Breast epithelium (tissue), 4 donors: ENCODE results near the gene TSG101. TPM values are rescaled to one million over a fixed set of nuclear protein-coding genes. Genes with fewer than 3 reads are reported as not detected.
A peak's percentile ranks its signal among the peaks of the same experiment; 100 is the strongest.

ENCODE experiments used
- DNase-seq, 2 donors: peaks; one replicate each; pipeline ENCODE4 v3.0.0-alpha.2; 2019; ENCODE audit warnings: low spot score in 2 of 2
- H3K27ac ChIP-seq, 2 donors: fragments of 200-600 bp; sonication (generic) in 1 of 2; one replicate each; pipeline ENCODE4 v1.5.1; 2016 to 2019; ENCODE audit warnings: mild to moderate bottlenecking in 1 of 2
- H3K27me3 ChIP-seq, 2 donors: fragments of 200-600 bp; sonication (generic) in 1 of 2; one replicate each; pipeline versions ENCODE4 v1.5.1 to v1.6.0; 2017 to 2019; ENCODE audit warnings: control low read depth in 1 of 2, mild to moderate bottlenecking in 1 of 2
- H3K36me3 ChIP-seq: fragments of 200-600 bp; one replicate; pipeline ENCODE4 v1.5.1; 2019
- H3K4me1 ChIP-seq, 2 donors: fragments of 200-600 bp; sonication (generic); one replicate each; pipeline ENCODE4 v1.5.1; 2016 to 2019; ENCODE audit warnings: control low read depth in 1 of 2
- H3K4me3 ChIP-seq, 3 donors: fragments of 200-600 bp; sonication (generic); 1 replicate in 2 of 3; 2 replicates in 1 of 3; pipeline ENCODE4 v1.5.1; 2016 to 2019; ENCODE audit warnings: mild to moderate bottlenecking in 3 of 3, moderate library complexity in 2 of 3
- H3K9me3 ChIP-seq, 2 donors: fragments of 200-600 bp; sonication (generic) in 1 of 2; one replicate each; pipeline ENCODE4 v1.5.1; 2016 to 2019; ENCODE audit warnings: control low read depth in 1 of 2
- CTCF ChIP-seq, 3 donors: fragments of 450-650 bp; IDR thresholded peaks; one replicate each; pipeline ENCODE4 v1.5.1; 2016 to 2017; ENCODE audit warnings: antibody characterized with exemption in 3 of 3, mild to moderate bottlenecking in 3 of 3, moderate library complexity in 3 of 3
- POLR2A ChIP-seq: fragments of 450-650 bp; IDR thresholded peaks from one replicate; pipeline ENCODE4 v1.6.1; 2016; ENCODE audit warnings: antibody characterized with exemption, mild to moderate bottlenecking, moderate library complexity
- POLR2AphosphoS5 ChIP-seq, 3 donors: sonication (generic); formaldehyde crosslinking; IDR thresholded peaks; one replicate each; pipeline ENCODE4 v1.6.1; 2017; ENCODE audit warnings: antibody characterized with exemption in 3 of 3
- intact Hi-C: fragments of 100-400 bp; cut with DNase I; formaldehyde crosslinking; loops from one replicate; pipeline ENCODE4 v1.15.1; 2023; ENCODE audit warnings: low total_unique reads
- total RNA-seq, 3 donors: library from RNA; depleted of rRNA; stranded (reverse); fragments of >200 nt; gene quantifications; one replicate each; pipeline ENCODE4 v1.1.0, GENCODE V29; 2016

TSG101 gene
- total RNA-seq, 3 donors from 2014 or later, result 66.5 to 114 (median 72.8) TPM

- H3K36me3 ChIP-seq, result no peaks in the 10 kb centered on the region
- H3K4me3 ChIP-seq, result no peak overlapping the region
- no peaks in the 10 kb centered on the region for H3K27me3 ChIP-seq
- H3K9me3 ChIP-seq, result no peaks in the 10 kb centered on the region
- no peaks in the 10 kb centered on the region for H3K4me1 ChIP-seq
- no peak overlapping the region for H3K27ac ChIP-seq
- intact Hi-C loops, result no loop called here
- DNase-seq, result no peak
- TF ChIP-seq POLR2AphosphoS5 (IDR thresholded peaks at IDR 0.05) (no peak), CTCF (IDR thresholded peaks at IDR 0.05) (no peak), POLR2A (no peak)
Observed at GRCh38 chr11:18533365-18533764, 6.6 kb upstream of the TSG101 start.

- Histone ChIP-seq H3K27me3 (no peaks in the 10 kb centered on the region), H3K4me1 (no peaks in the 10 kb centered on the region), H3K9me3 (no peaks in the 10 kb centered on the region), H3K36me3 (no peaks in the 10 kb centered on the region), H3K27ac (peak overlapping the region; percentile 91 to 98), H3K4me3 (peak overlapping the region; percentile 84 to 97 (median 86))
- no peak for TF ChIP-seq POLR2AphosphoS5 (IDR thresholded peaks at IDR 0.05)
- no peak for TF ChIP-seq CTCF (IDR thresholded peaks at IDR 0.05)
- TF ChIP-seq POLR2A, result no peak
- intact Hi-C loops, result loop anchor here (5.0 kb wide), 1 partner anchor 205 kb away; the partner anchor contains the start of genes GTF2H1 and HPS5
- DNase-seq, result no peak
Observed at GRCh38 chr11:18527512-18527911, 770 bp upstream of the TSG101 start.

GRCh38 chr11:18526130-18526520 lies 617 bp downstream of the TSG101 start:
- intact Hi-C loops, result loop anchor here (5.0 kb wide), 1 partner anchor 204 kb away; the partner anchor contains the start of genes GTF2H1 and HPS5
- no peaks in the 10 kb centered on the region for H3K27me3 ChIP-seq
- H3K4me3 ChIP-seq, result peak overlapping the region; percentile 84 to 97 (median 86)
- H3K27ac ChIP-seq, result peak overlapping the region; percentile 91 to 98
- no peak for DNase-seq
- no peaks in the 10 kb centered on the region for H3K36me3 ChIP-seq
- no peaks in the 10 kb centered on the region for H3K9me3 ChIP-seq
- no peaks in the 10 kb centered on the region for H3K4me1 ChIP-seq
- TF ChIP-seq CTCF (IDR thresholded peaks at IDR 0.05) (no peak), POLR2A (no peak), POLR2AphosphoS5 (IDR thresholded peaks at IDR 0.05) (no peak)

- intact Hi-C loops, result no loop called here
- H3K36me3 ChIP-seq, result no peaks in the 10 kb centered on the region
- no peaks in the 10 kb centered on the region for H3K4me1 ChIP-seq
- no peak overlapping the region for H3K4me3 ChIP-seq
- TF ChIP-seq POLR2A (no peak), CTCF (IDR thresholded peaks at IDR 0.05) (no peak), POLR2AphosphoS5 (IDR thresholded peaks at IDR 0.05) (no peak)
- no peak for DNase-seq
- no peaks in the 10 kb centered on the region for H3K9me3 ChIP-seq
- H3K27ac ChIP-seq, result no peak overlapping the region
- H3K27me3 ChIP-seq, result no peaks in the 10 kb centered on the region
Observed at GRCh38 chr11:18524248-18524647, 2.5 kb downstream of the TSG101 start.

GRCh38 chr11:18523084-18523483 lies 3.7 kb downstream of the TSG101 start:
- no peak overlapping the region for H3K4me3 ChIP-seq
- no peak for DNase-seq
- no peaks in the 10 kb centered on the region for H3K9me3 ChIP-seq
- no peaks in the 10 kb centered on the region for H3K4me1 ChIP-seq
- intact Hi-C loops, result no loop called here
- H3K36me3 ChIP-seq, result no peaks in the 10 kb centered on the region
- TF ChIP-seq CTCF (IDR thresholded peaks at IDR 0.05) (no peak), POLR2A (no peak), POLR2AphosphoS5 (IDR thresholded peaks at IDR 0.05) (no peak)
- H3K27me3 ChIP-seq, result no peaks in the 10 kb centered on the region
- H3K27ac ChIP-seq, result no peak overlapping the region
